ENCODE measurements around the gene POU4F1.
A peak's percentile ranks its signal among the peaks of the same experiment; 100 is the strongest.
"Not testable (repeated sequence)": the region's sequence is repeated elsewhere in the genome, so short reads cannot be mapped to it uniquely, and the experiment has no call there.

POU4F1 gene, protein sequence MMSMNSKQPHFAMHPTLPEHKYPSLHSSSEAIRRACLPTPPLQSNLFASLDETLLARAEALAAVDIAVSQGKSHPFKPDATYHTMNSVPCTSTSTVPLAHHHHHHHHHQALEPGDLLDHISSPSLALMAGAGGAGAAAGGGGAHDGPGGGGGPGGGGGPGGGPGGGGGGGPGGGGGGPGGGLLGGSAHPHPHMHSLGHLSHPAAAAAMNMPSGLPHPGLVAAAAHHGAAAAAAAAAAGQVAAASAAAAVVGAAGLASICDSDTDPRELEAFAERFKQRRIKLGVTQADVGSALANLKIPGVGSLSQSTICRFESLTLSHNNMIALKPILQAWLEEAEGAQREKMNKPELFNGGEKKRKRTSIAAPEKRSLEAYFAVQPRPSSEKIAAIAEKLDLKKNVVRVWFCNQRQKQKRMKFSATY

DNA sequence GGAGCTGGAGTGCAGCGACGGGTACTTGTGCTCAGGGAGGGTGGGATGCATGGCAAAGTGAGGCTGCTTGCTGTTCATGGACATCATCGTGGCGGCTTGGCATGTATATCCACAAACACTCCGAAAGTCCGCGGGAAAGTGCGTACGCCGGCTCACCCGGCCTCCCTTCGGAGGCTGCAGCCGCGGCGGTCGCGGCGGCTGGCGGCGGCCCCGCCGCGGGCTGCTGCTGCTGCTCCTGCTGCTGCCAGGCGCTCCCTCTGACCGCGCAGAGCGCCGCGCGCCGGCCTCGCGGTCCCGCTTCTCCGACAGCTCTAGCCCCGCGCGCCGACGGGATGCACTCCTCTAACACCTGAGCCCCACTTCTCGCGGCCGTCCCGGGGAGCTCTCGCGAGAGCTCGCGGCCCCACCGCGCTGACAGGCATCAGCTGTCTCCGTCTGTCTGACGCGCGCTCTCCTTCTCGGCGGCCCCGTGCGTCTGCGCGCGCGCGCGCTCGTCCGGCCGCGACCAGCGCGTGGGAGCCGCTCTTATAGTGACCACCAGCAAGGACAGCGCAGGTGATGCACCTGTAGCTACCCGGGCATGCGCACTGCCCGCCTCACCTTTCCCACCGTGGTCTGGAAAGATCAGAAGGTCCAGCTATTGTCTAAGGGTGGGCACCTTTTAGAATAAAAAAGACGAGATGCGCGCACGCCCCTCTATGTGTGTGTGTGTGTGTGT is at the start of gene POU4F1:
POU4F1 (minus strand) TSS at position 313 of the 718 bp plus-strand sequence; CDS start at position 87, 226 bp downstream.
- DNase-seq (ENCODE audit: low spot score) (no peak), FAIRE-seq (no peak)

DNA sequence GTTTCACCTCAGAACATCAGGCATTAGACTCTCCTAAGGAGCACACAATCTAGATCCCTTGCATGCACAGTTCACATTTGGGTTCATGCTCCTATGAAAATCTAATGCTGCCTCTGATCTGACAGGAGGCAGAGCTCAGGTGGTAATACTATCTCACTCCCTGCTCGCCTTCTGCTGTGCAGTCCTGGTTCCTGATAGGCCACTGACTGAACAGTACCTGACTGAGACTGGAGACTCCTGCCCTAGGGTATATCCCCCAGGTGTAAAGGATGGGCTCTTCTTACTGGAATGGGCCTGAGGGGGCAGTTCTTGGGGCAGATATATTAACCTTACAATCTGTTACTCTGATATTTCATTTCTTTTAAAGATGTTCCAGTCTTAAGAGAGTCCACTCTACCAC is 49.3 kb upstream of the POU4F1 start:
- FAIRE-seq (no peak), DNase-seq (ENCODE audit: low spot score) (no peak)

DNA sequence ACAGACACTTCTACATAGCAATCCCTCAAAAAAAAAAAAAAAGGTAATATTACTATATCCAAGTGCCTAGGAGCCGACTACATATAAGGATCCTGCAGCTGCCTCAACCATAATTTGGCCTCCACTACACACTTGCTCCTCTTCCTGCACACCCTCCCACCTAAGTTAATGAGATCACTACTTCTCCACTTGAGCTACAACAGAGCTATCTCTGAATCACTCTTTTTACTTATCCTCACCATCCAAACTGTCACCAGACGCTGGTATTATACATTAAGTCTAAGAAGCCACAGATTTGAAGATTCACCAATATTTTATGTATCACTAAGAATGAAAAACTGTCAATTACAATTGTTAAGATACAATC is 47.3 kb upstream of the POU4F1 start:
- DNase-seq (ENCODE audit: low spot score) (no peak), FAIRE-seq (no peak)

DNA sequence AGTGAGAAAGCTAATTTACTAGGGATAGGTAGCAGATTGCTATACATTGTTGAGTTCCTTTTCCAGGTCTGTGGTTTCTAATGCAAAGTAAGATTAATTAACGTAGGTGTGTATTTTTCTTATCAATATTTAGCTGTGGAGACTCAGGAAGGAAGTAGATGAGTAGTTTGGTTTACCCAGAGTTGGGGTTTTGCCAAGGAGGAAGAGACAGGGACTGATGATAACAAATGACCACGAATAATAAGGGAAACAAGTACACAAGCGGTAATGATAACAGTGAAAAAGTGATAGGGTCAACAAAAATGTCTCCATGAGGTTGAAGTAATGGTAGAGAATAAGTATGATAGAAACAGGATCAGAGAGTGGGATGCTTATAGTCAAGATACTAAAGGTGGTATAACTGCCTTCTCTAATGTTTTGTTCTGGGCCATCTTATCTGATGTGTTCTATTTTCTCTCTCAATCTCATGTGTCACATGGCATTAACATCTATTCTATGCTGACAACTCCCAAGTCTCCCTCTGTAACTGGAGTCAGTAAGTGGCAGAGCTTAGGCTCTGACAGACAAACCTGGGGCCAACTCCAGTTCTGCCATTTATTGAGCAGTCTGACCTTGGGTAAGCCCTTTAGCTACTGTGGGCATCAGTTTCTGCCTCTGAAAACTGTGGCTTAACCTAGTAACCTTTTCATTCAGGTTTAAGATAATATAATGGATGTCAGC is 46.8 kb upstream of the POU4F1 start:
- no peak for DNase-seq (ENCODE audit: low spot score)
- no peak for FAIRE-seq

DNA sequence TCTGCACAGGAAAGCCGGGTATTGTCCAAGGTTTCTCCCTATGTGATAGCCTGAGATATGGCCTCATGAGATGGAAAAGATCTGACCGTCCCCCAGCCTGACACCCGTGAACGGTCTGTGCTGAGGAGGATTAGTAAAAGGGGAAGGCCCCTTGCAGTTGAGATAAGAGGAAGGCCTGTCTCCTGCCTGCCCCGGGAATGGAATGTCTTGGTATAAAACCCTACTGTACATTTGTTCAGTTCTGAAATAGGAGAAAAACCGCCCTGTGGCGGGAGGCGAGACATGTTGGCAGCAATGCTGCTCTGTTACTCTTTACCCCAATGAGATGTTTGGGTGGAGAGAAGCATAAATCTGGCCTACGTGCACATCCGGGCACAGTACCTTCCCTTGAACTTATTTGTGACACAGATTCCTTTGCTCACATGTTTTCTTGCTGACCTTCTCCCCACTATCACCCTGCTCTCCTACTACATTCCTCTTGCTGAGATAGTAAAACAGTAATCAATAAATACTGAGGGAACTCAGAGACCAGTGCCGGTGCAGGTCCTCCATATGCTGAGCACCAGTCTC is 43.8 kb upstream of the POU4F1 start:
- peak; percentile 9 for DNase-seq (ENCODE audit: low spot score)
- FAIRE-seq = not testable (repeated sequence)

DNA sequence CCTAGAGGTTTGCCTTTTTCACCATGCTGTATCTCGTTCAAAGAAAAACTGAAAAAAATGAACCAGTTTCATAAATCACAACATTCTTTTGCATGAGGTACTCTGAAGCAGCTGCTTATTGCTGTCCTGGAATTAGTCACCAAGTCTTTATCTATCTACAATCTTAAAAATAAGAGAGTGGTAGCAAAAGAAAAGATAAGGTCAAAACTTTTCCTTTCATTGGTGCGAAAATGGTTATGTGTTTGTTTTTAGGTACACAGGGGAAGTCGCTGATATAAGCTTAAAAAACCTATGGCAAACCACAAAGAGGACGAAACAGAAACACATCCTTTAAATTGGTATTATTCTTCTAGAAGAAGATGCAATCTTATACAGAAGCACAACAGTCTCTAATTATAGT is 34.9 kb upstream of the POU4F1 start:
- DNase-seq (ENCODE audit: low spot score) = no peak
- FAIRE-seq = no peak

DNA sequence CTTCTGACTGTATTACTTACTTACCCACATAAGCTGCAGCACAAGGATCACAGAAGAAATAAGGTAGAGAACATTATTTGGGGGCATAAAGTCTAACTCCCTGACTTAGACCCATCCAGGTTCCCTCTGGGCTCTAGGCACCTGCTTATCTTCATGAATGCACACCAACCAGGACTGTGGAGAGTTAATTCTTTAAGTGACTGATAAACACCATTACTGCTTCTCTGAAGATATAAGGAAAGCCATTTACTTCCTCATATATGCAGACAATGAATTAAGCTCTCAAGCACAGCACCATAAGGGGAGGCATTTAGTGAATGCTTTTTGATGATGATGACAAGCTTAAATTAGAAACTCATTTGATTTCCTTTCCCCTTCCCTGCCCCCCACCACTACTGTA is 33.1 kb upstream of the POU4F1 start:
- FAIRE-seq (no peak), DNase-seq (ENCODE audit: low spot score) (no peak)

DNA sequence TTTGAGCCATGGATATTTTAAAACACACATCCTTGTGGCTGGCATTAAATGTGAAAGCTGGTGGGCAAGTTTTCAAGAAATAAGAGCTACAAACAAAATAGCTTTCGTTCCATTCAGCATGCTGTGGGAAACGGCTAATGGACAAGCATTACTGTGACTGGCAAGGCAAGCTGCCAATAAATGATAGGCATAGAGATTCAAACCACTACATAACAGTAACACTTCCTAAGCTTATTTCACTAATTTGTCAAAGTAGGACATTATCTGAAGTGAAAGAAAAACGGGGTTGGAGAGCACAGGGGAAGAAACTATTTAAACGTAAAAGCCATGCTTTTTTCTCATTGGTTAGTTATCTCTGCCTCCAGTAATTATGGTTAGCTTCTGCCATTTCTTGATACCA is 29.6 kb upstream of the POU4F1 start:
- DNase-seq (ENCODE audit: low spot score) (no peak), FAIRE-seq (no peak)

DNA sequence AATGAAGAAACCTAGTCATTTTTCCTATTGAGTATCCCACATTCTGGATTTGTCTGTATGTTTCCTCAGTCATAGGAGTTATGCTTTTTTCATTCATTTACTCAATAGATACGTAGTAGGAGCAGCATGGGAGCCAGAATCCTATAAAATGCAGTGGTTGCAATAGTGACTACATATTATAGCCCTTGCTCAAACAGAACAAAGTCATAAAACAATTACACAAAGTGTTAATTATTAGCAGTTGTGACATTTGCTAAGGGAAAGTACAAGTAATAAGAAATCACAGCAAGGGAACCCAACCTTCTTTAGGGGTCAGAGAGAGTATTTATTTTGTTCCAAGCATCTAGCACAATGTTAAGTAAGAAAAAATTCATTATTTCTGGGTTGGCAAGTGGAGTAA is 27.7 kb upstream of the POU4F1 start:
- FAIRE-seq (no peak), DNase-seq (ENCODE audit: low spot score) (no peak)

DNA sequence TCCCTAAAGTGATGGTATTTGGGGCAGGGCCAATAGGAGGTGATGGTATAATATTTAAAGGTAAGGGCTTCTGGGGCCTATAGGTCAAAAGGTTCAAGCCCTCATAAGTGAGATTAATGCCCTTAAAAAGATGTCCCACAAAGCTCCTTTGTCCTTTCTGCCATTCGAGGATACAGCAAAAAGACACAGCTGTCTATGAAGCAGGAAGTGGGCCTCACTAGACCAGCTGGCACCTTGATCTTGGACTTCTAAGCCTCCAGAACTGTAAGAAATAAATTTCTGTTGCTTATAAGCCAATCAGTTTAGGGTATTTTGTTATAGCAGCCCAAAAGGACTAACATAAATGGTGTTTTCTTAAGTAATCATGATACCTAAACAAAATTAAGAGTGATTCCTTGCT is 27.2 kb upstream of the POU4F1 start:
- FAIRE-seq (no peak), DNase-seq (ENCODE audit: low spot score) (no peak)

DNA sequence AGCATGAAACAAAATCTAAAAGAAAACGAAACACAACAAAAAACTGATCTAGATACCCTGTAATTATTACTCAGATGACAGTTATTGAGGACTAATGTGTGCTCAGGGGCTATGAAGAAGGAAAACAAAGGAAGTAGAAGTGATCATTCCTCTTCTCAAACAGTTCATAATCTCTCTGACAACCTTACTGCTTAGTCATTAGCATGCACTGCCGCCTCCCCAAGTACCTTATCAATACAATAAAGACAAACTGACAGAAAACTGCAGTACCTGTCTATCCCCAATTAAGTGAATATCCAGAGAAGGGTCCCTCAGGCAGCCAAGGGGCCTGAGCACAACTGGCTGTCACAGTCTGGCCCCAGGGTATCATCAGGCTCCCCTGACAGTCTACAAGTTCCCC is 22.0 kb upstream of the POU4F1 start:
- DNase-seq (ENCODE audit: low spot score) = no peak
- FAIRE-seq = no peak

DNA sequence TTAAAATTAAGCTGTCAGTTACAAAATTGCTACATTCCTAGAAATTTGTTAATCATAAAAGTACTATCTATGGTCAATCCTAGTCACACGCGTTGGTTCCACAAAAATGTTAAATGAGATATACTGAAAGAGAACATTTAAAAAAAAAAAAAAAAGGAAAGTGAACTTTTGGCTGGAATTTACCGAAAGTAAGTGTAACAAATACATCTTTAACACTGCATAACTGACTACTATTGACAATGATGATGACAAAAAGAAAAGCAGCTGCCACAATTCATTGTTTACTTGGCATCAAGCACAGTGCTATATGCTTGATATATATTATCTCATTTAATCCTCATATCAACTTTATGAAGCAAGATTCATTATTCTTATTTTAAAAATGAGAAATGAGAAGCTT is 19.8 kb upstream of the POU4F1 start:
- DNase-seq (ENCODE audit: low spot score) (no peak), FAIRE-seq (no peak)

DNA sequence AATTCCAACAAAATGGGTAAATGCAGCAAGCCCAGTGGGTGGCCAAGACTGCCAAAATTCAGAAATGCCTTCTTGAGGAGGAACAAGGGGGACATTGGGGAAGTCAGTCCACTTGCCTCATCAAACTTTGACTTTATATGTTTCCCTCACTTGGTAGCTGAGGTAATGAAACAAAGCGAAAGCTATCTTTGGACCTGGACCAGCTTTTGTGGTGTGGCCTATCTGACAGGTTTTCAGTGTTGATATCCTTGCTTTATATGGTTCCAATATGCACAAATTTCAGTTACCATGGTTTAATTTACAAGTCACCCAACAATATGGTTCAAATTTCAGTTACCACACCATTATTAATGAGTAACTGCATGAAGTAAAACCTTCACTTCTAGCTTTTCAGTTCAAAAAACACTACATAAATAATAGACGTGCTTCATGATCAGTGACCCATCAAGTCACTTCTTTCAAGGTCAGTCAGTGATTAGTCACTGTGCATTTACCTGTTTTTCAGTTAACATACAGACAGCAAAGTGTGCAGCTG is 17.7 kb upstream of the POU4F1 start:
- no peak for FAIRE-seq

DNA sequence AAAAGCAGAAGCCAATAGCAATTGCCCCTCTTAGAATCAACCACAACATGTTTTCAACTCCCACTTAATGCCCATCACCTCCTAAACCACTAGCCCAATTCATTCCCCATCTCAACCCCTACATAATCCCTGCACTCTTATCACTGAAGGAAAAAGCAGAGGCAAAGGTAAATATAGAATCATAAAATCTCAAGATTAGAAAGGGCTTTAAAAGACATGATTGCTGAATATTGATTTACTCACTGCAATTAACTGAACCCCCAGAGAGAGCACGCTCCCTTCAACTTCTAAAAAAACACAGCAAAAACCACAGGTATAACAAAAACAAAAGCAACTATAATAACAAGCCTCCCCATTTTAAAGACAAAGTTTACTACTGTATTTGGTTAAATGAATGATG is 15.1 kb upstream of the POU4F1 start:
- FAIRE-seq (no peak), DNase-seq (ENCODE audit: low spot score) (no peak)

More for the DNA sequence above, 17.7 kb upstream of the POU4F1 start:
- peak; percentile 7 for DNase-seq (ENCODE audit: low spot score)

DNA sequence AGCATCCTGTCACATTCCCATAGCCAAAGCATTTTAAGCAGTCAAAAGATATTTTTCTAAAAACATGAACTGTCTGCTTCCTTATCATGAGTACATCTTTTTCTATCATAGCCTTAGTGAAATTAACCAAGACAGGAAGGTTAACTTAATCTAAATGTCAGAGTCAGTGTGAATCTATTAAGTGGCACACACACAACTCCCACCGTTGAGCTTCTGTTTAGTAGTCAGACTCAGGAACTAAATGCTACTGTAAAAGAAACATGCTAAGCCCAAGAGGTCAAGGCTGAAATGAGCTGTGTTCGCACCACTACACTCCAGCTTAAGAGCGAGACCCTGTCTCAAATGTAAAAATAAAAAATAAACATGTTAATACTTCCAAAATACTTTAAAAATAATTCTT is 7.7 kb upstream of the POU4F1 start:
- FAIRE-seq = no peak
- DNase-seq (ENCODE audit: low spot score) = no peak

DNA sequence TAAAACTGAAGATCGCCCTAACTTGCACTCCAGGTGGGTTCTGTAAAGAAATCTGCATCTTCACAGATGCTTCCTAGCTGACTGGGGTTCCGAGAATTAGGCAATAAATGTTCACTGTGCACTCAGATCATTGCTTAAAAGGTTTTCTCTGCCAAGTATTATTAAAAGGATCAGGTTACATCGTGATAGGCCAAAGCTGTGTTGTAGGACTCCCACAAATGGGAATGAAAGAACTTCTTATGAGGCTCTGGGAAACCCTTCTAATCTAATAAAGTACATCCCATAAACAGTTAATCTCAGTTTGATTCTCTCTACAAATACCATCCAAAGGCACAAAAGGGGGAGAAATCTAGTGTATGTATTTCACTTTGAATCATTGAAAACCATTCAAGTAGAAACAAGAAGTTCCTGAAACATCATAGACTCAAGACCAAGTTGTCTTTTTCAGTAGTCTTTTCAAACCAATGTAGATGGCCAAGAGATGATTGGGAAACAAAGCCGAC is 7.1 kb upstream of the POU4F1 start:
- DNase-seq (ENCODE audit: low spot score) (no peak), FAIRE-seq (no peak)

DNA sequence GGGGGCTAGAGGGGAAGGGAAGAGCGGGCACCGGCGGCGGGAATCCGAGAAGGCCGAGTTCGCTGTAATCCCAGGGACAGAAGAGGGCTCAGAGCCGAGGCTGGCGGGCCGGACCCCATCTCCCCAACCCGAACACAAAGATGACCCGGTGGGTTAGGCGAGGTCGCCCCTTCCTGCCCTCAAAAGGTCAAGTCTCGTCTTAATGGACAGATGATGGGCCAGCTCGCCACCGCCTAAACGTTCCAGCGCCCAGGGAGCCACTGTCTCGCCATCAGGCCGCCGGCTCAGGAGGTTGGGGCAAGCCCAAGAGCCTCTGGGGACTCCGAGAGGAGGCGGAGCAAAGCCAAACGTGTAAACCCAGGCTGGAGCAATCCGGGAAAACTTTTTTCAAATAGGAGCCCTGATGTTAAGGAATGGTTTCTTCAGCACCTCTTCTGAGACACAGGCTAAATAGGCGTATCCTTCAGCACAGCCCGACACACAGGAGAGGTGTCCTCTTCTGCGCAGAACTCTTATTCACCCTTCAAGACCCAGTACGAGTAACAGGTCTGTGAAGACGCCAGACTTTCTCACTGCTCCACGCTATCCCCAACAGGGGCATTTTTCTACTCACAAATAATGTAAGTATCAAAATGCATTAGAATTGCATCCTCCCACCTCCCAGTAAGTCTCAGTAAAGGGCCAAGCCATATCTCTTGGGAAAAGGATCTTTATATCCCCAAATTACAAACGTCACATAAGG is 6.3 kb upstream of the POU4F1 start:
- FAIRE-seq (no peak), DNase-seq (ENCODE audit: low spot score) (no peak)

DNA sequence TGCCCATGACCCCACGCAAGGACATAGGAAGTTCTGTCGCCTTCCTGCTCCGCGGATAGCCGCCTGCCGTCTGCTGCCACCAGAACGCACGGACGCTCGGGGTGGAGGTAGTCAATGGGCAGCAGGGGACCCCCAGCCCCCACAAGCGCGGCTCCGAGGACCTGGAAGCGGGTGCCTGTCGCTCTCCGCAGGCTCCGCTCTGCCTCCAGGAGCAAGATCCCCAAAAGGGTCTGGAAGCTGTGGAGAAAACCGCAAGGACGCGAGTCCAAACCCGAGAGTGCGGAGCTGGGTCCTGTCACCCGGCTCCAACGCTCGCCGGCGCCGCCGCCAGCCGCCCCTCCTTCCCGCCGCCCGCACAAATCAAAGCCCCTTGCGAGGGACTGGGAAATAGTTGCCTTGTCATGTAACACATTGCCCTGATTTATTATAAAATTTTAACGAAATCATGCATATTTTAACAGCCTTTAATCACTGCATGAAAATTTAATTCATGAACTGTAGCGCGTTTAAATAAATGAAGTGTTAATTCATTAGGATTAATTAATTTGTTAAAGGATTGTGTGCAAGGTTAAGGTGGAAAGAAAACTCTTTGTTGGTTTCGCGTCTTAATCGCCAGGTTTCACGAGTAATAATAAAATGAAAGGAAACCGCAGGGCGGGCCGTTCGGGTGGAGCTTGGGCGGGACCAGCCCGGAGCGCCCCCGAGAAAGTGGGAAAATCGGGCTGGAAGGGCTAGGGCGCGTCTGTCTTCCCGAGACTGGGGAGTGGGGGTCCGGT is 5.5 kb upstream of the POU4F1 start:
- no peak for FAIRE-seq
- DNase-seq (ENCODE audit: low spot score) = no peak

DNA sequence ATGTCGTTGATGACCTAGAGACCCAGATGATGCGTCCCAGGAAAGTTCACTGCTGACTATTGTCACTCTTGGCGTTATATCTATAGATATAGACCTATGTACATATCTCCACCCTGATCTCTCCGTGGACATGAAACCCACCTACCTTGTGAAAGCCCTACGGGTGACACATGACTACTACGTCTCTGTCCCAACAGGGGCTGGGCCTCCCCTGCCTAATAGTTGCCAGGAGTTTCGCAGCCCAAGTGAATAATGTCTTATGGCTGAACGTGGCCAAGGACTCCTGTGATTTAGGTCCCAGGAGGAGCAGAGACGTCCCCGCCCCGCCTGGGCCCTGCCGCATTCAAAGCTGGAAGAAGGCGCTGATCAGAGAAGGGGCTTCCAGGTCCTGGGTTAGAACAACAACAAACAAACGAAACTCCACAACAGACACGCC is 4.9 kb upstream of the POU4F1 start:
- FAIRE-seq (no peak), DNase-seq (ENCODE audit: low spot score) (no peak)
